ENCODE results near the gene RGCC.

The RGCC gene

GRCh38 chr13:41453620-41454019 lies 3.7 kb upstream of the RGCC start:
- no peak for DNase-seq (ENCODE audit: low read depth)

DNA sequence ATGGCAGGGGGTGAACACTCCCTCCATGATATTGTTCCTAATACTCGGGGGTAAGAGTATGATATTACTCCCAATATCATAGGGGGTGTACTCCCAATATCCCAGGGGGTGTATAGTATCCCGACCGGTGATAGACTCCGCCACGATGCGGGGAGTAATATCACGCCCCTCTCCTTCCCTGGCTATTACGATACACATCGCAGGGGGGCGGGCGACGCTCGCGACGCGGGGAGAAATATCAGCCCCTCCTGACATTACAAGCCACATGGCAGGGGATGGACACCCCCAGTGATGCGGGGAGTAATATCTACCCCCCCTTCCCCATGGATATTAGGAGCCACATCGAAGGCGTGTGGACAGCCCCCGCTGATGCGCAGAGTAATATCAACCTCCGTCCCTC lies 3.2 kb upstream of the RGCC start:
- no peak for DNase-seq (ENCODE audit: low read depth)

DNA sequence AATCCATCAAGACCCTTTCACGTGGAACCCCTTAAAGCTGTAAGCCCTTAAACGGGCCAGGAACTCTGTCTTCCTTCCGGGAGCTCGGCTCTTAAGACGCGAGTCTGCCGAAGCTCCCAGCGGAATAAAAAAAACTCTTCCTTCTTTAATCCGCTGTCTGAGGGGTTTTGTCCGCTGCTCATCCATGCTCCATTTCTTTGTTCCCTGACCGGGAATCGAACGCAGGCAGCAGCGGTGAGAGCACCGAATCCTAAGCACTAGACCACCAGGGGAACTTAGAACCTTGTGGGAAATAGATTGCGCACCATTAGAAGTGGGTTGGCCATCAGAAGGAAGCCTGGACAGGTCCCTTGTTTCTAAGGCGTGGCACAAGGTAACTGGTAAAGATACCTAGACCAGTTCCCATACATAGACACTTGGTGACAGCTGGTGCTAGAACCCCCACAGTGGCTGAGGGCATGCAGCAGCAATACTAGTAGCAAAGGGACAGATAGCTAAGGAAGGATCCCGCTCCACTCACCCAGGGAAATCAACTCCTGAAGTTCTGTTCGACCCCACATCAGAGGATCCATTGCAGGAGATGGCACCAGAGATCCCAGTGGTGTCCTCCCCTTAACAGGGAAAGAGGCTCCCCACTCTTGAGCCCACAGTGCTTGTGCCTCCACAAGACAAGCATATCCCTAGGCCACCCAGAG lies 1.5 kb upstream of the RGCC start:
- DNase-seq (ENCODE audit: low read depth), result no peak

- DNase-seq (ENCODE audit: low read depth), result no peak
These were observed 338 bp downstream of the RGCC start for GRCh38 chr13:41457589-41458186.

DNA sequence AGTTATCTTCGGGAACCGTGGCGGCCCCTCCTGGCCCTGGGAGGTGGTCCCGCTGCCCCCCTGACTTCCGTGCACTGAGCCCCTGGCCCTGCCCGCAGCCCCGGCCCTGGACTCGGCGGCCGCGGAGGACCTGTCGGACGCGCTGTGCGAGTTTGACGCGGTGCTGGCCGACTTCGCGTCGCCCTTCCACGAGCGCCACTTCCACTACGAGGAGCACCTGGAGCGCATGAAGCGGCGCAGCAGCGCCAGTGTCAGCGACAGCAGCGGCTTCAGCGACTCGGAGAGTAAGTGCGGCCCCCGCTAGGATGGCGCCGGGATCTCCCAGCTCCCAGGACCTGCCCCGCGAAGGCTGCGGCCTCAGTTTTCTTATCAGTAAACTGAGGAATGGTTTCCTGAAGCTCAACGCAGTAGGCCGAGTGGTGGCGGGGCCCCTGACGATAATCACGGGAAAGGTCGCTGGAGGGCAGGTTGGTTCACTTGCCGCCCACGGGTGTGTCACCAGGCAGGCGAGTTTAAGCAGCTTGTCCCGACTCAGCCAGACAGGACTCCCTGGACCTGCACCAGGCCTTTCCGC lies 924 bp downstream of the RGCC start:
- DNase-seq (ENCODE audit: low read depth), result no peak

DNA sequence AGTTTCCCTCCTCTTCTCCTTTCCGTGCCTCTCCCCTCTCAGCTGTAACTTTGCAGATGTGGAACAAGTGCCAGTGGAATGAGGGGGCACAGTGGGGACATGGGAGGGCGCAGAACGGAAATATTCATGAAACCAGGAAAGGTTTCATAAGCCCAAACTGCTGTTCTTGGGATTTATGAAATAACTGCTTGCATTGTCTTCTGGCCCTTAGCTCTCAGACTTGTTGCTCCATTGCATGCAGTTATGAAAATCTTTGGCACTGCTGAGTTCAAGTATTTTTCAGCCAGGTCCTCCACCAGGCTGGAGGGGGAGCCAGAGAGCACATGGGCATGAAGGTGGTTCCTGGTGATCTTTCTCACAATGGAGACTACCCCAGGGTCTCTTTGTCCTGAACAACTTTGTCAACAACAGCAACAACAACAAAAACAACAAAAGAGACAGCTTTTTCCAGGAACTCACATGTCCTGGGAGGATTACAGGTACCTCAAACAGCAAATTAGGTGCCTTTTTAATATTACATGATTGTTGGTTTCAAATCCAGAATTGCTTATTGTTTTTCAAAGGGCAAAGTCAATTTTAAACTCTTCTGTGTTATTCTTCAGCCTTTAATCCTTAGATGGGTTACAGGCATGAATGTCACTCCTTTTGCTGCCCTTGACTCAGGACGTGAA lies 1.5 kb downstream of the RGCC start:
- no peak for DNase-seq (ENCODE audit: low read depth)

GRCh38 chr13:41459432-41460073 lies 2.2 kb downstream of the RGCC start:
- DNase-seq (ENCODE audit: low read depth), result no peak

DNA sequence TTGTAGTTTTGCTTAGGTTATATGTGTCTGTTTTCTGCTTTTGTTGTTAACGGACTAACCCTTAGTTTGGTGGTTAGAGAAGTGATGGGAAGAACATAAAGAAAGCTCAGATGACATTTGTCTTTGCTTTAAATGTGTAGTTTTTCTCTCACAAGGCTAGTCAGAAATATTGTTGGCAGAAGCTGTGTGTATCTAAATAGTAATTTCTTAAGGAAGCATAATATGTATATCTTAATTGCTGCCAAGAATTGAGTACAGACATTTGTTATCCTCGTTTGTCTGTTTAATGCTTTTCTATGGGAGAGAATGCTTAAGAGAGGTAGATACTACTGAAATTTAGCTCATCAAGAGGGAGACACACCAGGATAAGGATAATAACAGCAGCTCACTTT lies 2.7 kb downstream of the RGCC start:
- DNase-seq (ENCODE audit: low read depth), result no peak

DNA sequence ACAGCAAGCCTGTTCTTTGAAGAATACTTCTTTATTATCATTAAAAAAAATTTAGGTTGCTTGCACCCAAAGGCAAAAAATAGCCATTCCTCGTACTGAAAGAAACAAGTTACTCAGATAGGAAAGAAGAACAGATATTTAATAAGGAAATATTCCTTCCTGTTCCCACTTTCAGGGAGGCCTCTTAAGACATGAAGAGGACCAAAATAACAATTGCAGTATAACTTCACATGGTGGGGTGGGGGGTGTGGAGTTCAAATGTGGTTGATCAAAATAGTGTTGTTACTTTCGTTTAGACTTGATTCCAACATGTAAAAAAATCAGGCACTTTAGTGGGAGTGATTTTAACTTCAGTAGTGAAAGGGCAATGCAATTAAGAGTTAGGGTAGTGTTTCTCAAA lies 3.6 kb downstream of the RGCC start:
- DNase-seq (ENCODE audit: low read depth), result no peak

GRCh38 chr13:41461527-41462139 lies 4.3 kb downstream of the RGCC start:
- DNase-seq (ENCODE audit: low read depth), result no peak

- no peak for DNase-seq (ENCODE audit: low read depth)
These were observed 5.1 kb downstream of the RGCC start for GRCh38 chr13:41462427-41462826.

DNA sequence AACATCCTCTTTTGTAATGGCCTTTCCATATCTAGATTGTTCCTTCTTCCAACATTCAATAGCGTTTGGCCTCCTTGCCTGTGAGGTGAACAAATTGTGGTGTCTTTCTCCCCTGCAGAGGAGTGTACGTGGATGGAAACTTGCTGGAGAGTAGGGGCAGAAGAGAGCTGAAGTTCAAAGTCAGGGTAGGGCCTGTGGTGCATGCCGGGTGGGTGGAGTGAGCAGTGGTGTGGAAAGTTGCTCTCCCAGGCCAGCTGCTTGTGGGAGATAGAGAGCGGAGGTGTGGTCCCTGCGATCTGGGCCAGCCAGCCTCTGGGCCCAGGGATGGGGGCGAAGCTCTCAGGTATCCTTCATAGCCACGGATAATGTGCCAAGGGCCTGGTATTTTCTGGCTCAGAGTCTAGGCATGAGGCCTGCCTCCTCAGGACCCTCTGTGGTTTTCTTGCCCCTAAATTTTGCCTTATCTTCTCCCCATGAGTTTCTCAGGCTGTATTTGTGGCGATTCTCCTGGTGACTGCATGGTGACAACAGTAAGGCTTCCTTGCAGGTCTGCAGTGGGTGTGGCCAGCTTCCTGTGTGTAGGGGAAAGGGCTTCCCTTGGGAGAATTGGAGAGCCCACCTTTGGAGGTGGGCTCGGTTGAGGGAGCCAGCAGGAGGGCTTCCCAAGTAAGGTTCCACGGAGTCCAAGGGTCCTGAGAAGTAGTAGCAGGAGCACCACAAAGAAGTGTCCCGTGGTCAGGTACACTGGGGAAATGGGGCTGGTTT lies 6.7 kb downstream of the RGCC start:
- no peak for DNase-seq (ENCODE audit: low read depth)

DNA sequence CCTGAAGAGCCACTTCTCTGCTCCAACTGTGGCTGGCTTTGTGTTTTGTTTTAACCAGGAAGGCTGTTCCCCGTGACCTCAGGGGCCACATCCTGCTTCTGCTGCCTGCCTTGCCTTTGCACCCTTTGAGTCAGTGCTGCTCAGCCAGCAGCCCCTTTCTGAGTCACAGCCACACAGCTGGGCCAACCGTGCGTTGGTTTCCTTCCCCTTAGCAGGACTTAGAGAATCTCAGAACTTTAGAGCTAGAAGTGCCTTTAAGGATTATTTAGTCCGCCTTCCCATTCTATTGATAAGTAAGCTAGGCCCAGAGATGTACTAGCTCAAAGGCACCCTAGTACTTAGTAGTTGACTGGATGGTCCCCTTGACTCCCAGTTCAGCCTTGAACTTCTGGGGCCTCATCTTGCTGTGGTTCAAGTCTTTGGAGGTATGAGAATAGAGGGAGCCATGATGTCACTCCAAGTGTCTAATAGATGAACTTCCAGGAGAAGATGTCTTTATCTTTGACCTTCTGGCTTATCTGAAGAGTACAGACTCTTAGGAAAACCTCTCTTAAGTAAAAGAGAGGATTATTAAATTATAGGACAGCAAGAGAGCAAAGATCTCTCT lies 8.0 kb downstream of the RGCC start:
- no peak for DNase-seq (ENCODE audit: low read depth)

DNA sequence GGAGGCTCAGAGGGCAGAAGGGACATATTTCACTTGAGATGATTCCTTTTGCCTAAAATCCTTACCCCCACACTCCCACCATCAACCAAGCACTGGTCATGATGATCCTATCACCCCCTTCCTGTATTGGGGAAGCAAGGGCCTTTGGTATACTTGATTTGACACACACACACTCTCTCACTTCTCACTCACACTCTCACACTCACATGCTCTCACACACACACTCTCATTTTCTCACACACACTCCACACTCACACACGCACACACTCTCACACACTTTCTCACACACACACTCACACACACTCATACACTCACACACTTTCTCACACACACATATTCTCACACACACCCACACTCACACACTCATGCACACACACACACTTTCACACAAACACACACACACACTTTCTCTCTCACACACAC lies 8.6 kb downstream of the RGCC start:
- DNase-seq (ENCODE audit: low read depth), result no peak

GRCh38 chr13:41467425-41467945 lies 10.1 kb downstream of the RGCC start:
- no peak for DNase-seq (ENCODE audit: low read depth)

DNA sequence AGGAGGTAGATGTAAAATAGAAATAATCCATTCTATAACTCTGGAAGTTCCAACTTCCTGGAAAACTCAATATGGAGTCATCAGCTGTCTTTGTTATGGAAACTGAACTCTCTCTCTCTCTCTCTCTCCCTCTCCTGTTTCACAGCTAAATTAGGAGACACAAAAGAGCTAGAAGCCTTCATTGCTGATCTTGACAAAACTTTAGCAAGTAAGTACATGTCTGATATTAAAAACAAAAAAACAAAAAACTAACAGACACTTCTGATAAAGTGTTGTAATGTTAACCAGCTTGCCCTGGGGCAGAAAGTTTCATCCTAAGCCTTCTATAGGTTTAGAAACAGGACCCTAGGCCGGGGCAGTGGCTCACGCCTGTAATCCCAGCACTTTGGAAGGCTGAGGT lies 11.3 kb downstream of the RGCC start:
- no peak for DNase-seq (ENCODE audit: low read depth)

- DNase-seq (ENCODE audit: low read depth), result no peak
These were observed 12.8 kb downstream of the RGCC start for GRCh38 chr13:41470196-41470595.

GRCh38 chr13:41471785-41472184 lies 14.4 kb downstream of the RGCC start:
- no peak for DNase-seq (ENCODE audit: low read depth)

DNA sequence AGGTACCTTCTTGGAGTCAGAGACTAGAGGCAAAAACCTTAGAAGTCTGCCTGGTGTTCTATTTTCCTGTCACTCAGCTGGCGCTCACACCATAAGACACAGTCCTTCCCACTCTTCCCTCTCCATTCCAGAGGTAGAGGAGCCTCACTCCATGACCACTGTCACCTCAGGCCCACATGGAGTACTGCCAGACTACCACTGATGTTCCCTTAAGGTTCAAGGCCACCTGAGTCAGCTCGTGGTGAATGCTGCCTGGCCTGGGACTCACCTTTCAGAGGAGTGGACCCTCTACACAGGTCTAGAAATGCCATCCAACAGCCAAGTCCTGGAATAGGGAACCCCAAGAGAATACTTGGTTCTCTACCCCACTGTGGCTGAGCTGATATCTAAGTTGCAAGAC lies 29.9 kb downstream of the RGCC start:
- DNase-seq (ENCODE audit: low read depth), result no peak

GRCh38 chr13:41488124-41488523 lies 30.8 kb downstream of the RGCC start:
- DNase-seq (ENCODE audit: low read depth), result no peak
